Ovary (tissue), 3 donors: ENCODE measurements around the gene PCDHGB4.

ENCODE experiments used
- CTCF ChIP-seq, 3 donors: fragments of 450-650 bp in 2 of 3; fragments of 200-600 bp in 1 of 3; IDR thresholded peaks; one replicate each; pipeline versions ENCODE4 v1.5.1 to v1.8.0; 2016 to 2022; ENCODE audit warnings: antibody characterized with exemption in 3 of 3, mild to moderate bottlenecking in 1 of 3
- EP300 ChIP-seq: sonication (generic); formaldehyde crosslinking; IDR thresholded peaks from one replicate; pipeline ENCODE4 v1.6.1; 2017; ENCODE audit warnings: antibody characterized with exemption
- POLR2A ChIP-seq: fragments of 450-650 bp; IDR thresholded peaks from one replicate; pipeline ENCODE4 v1.6.1; 2017; ENCODE audit warnings: antibody characterized with exemption, mild to moderate bottlenecking, moderate library complexity
- donor health status: DM: no; HTN: no; CAD: no.

GRCh38 chr5:141363952-141364660 lies 23.4 kb upstream of the PCDHGB4 start, which contains the start of gene PCDHGA5:
- no peak for TF ChIP-seq CTCF (IDR thresholded peaks at IDR 0.05)
- TF ChIP-seq POLR2A, result no peak
- no peak for TF ChIP-seq EP300
